Adrenal gland (tissue), 5 donors: Measurements from ENCODE around the gene HOXD13.

Experiments used
- CTCF ChIP-seq, 6 experiments: fragments of 450-650 bp in 4 of 6; fragments of 200-600 bp in 2 of 6; sonication (generic) in 1 of 6; IDR thresholded peaks; 1 replicate in 5 of 6; 2 replicates in 1 of 6; pipeline versions ENCODE4 v1.5.1 to v1.8.0; 2016 to 2021; ENCODE audit warnings: antibody characterized with exemption in 6 of 6, mild to moderate bottlenecking in 2 of 6, moderate library complexity in 1 of 6
- POLR2A ChIP-seq, 2 donors: fragments of 450-650 bp; IDR thresholded peaks; one replicate each; pipeline ENCODE4 v1.6.1; 2017; ENCODE audit warnings: antibody characterized with exemption in 2 of 2, mild to moderate bottlenecking in 2 of 2, moderate library complexity in 1 of 2
- donor health status: DM: no; HTN: no; CAD: no.

- TF ChIP-seq POLR2A (IDR thresholded peaks at IDR 0.05), result no peak
- TF ChIP-seq CTCF (IDR thresholded peaks at IDR 0.05), result no peak
Observed at GRCh38 chr2:176110415-176111308, 18.1 kb downstream of the HOXD13 start.
